NCI-H345 (cell line): ENCODE results near the gene CCNG1.
A peak's percentile ranks its signal among the peaks of the same experiment; 100 is the strongest.
"Not testable (repeated sequence)": the region's sequence is repeated elsewhere in the genome, so short reads cannot be mapped to it uniquely, and the experiment has no call there.

Experiments used
- DNase-seq: peaks from one replicate; lab custom pipeline; 2025; lab: John Stamatoyannopoulos, UW

Gene CCNG1

GRCh38 chr5:163444526-163444925, 7.1 kb downstream of the CCNG1 start:
- DNase-seq, result no peak

DNA sequence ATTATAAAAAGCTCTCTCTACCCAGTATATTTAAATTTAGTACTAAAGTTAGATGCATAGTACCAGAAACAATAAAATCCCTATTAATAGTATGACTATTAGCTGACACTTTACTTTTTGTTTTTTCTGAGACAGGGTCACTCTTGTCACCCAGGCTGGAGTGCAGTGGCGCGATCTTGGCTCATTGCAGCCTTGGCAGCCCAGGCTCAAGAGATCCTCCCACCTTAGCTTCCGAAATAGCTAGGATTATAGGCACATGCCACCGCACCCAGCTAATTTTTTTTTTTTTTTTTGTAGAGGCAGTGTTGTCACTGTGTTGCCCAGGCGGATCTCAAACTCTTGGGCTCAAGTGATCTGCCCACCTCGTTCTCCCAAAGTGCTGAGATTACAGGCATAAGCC, 8.0 kb downstream of the CCNG1 start:
- no peak for DNase-seq

GRCh38 chr5:163447191-163447590, 9.8 kb downstream of the CCNG1 start:
- no peak for DNase-seq

- DNase-seq, result no peak
Measured at GRCh38 chr5:163447875-163448274, 10.5 kb downstream of the CCNG1 start.

DNA sequence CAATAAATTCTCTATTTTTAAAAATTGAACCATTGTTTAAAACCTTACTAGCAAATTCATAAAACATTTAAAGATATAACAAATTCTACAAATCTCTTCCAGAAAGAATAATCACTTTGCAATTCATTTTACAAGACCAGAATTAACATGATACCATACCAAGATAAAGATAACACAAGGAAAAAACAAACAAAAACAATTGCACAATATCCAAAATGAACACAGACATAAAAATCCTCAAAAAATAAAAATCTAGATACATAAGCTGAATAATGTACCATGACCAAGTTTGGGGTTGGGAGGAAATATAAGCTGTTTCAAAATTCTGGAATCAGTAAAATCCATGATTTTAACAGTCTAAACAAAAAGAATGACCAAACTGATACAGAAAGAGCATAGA, 11.1 kb downstream of the CCNG1 start:
- no peak for DNase-seq

- no peak for DNase-seq
Measured at GRCh38 chr5:163451489-163451888, 14.1 kb downstream of the CCNG1 start.

GRCh38 chr5:163453705-163454104, 16.3 kb downstream of the CCNG1 start:
- DNase-seq, result no peak

DNA sequence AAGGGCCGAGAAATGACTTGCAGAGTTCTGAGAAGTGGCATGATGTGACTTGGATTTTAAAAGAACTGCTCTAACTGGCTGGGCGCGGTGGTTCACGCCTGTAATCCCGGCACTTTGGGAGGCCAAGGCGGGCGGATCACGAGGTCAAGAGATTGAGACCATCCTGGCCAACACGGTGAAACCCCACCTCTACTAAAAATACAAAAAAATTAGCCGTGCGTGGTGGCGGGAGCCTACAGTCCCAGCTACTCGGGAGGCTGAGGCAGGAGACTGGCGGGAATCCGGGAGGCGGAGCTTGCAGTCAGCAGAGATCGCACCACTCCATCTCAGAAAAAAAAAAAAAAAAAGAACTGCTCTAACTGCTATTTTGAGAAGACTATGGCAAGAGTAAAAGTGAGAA, 18.0 kb downstream of the CCNG1 start:
- DNase-seq, result not testable (repeated sequence)

GRCh38 chr5:163456029-163456589, 18.7 kb downstream of the CCNG1 start:
- no peak for DNase-seq

DNA sequence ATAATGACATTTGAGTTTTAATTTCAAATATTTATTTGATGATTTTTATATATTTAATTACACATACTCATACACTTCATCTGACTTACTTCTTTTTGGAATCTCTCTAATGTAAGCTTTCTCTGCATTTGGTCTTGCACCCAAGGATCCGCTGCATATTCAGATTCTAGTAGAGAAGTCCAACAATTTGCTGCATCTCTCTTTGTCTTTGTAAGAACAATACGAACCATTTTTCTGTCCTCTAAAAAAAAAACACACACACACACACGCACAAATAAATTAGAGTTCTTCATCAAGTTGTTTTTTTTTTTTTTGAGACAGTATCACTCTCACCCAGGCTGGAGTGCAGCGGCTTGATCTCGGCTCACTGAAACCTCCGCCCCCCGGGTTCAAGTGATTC, 19.4 kb downstream of the CCNG1 start:
- no peak for DNase-seq

GRCh38 chr5:163458778-163459385, 21.5 kb downstream of the CCNG1 start:
- no peak for DNase-seq

DNA sequence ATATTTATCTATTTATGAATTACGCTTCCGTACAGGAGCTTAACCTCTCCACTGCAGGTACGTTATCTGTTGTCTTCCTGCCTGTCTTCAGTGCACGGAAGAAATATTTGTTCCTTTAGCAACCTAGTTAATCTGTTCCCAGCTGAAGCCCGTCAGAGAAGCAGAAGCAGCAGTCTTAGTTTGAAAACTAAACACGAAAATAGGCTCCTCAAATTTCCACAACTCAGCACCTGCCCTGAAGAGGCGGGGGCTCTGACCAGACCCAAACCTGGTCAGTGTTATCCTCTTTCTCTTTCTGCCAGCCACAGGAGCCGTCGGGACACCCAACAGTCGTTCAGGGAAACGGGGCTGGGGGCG, 22.0 kb downstream of the CCNG1 start:
- DNase-seq, result no peak

DNA sequence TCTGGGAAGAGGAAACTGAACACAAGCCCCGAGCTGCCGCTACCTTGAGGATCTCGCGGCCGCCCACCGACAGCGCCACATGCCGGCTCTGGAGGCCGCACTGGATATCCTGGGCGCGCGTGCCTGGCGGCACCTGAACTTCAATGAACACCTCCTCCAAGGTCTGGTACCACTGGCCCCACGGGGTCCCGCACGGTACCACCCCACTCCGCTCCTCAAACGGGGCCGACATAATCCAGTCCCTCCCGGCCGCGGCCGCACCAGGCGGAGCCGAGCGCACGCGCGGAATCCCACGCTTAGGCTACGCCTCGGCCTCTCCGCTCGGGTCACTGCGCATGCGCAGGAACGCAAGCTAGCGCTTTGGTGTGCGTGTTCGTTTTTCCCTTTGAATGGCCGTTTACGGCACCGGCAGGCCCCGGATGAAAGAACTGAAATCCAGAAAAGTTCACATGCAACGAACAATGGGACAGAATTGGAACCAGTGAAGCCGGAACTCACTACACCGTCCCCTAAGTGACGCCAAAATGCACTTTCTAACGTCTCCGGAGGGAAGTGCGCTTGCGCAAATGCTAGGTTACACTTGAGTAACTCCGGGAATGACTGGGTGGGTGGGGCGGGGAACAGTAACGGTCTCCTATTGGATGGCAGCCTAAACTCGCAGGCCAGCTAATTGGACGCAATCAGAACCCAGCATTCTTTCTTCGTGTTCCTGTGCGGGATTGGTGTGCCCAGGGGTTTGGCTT, 22.6 kb downstream of the CCNG1 start, which contains the start of gene NUDCD2:
NUDCD2 (minus strand) TSS at position 284 of the 743 bp plus-strand sequence; CDS start at position 232, 52 bp downstream.
- DNase-seq, result peak; percentile 98

GRCh38 chr5:163460562-163461171, 23.3 kb downstream of the CCNG1 start, which contains the start of gene HMMR:
Gene HMMR, plus strand, starts transcription at chr5:163460632. Its CDS starts 61 bp downstream, at chr5:163460693.
- peak; percentile 73 for DNase-seq

GRCh38 chr5:163463063-163463435, 25.7 kb downstream of the CCNG1 start:
- DNase-seq, result no peak

GRCh38 chr5:163467682-163468081, 30.3 kb downstream of the CCNG1 start:
- DNase-seq, result no peak

- no peak for DNase-seq
Measured at GRCh38 chr5:163473635-163474243, 36.3 kb downstream of the CCNG1 start.

- DNase-seq, result no peak
Measured at GRCh38 chr5:163475411-163475810, 38.0 kb downstream of the CCNG1 start.

GRCh38 chr5:163478126-163478981, 41.0 kb downstream of the CCNG1 start:
- DNase-seq, result no peak

DNA sequence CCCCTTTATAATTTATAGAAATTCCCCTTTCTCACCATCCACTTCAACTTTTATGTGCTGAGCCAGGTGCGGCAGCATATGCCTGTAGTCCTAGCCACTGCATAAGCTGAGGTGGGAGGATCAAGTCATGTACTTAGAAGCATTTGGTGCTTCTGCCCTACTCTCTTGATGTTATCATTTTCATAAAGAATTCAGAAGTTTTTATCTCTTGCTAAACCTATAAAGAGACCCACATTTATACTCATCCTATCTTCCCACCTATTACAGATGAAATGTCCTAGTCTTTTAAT, 41.5 kb downstream of the CCNG1 start:
- no peak for DNase-seq

GRCh38 chr5:163489055-163489744, 51.8 kb downstream of the CCNG1 start:
- DNase-seq, result no peak
